CD8-positive, alpha-beta memory T cell (primary cell): Measurements from ENCODE around the gene PAXIP1. TPM values are rescaled to one million over a fixed set of nuclear protein-coding genes. Genes with fewer than 3 reads are reported as not detected.

Source experiments
- CTCF ChIA-PET: fragments of 350-600 bp; sonication (Branson Sonifier 250); formaldehyde crosslinking; loops from one replicate; lab custom pipeline; 2021; ENCODE audit warnings: antibody characterized with exemption; lab: Charles Lee
- POLR2A ChIA-PET: fragments of 350-600 bp; sonication (Branson Sonifier 250); formaldehyde crosslinking; loops from one replicate; lab custom pipeline; 2021; ENCODE audit warnings: antibody characterized with exemption; lab: Charles Lee
- DNase-seq, 5 donors: peaks; one replicate each; pipeline versions ENCODE4 v3.0.0 to v3.0.0-alpha.2; 2020 to 2022; ENCODE audit warnings: mixed read lengths in 1 of 5
- H3K27ac ChIP-seq: one replicate; pipeline ENCODE4 v1.7.0; 2013; ENCODE audit warnings: low read depth, mild to moderate bottlenecking, low read length, moderate library complexity
- H3K27me3 ChIP-seq: 2 replicates; pipeline ENCODE4 v1.7.0; 2013; ENCODE audit warnings: low read length, mild to moderate bottlenecking; ENCODE audit not compliant: insufficient read depth, poor library complexity, severe bottlenecking
- H3K36me3 ChIP-seq: 2 replicates; pipeline ENCODE4 v1.7.0; 2013; ENCODE audit warnings: mild to moderate bottlenecking, low read length, moderate library complexity; ENCODE audit not compliant: insufficient read depth
- H3K4me1 ChIP-seq: 2 replicates; pipeline ENCODE4 v1.7.0; 2013; ENCODE audit warnings: mild to moderate bottlenecking, low read length, moderate library complexity; ENCODE audit not compliant: insufficient read depth
- H3K4me3 ChIP-seq: 2 replicates; pipeline ENCODE4 v1.7.0; 2013; ENCODE audit warnings: mild to moderate bottlenecking, low read length
- H3K9me3 ChIP-seq: 2 replicates; pipeline ENCODE4 v1.7.0; 2013; ENCODE audit warnings: mild to moderate bottlenecking, low read length
- H3K27ac Mint-ChIP-seq, 8 donors: one replicate each; pipeline ENCODE4 v1.8.0; 2020 to 2021; ENCODE audit warnings: mixed read lengths in 8 of 8, mild to moderate bottlenecking in 6 of 8, inconsistent platforms in 3 of 8, moderate library complexity in 3 of 8
- H3K27me3 Mint-ChIP-seq, 2 donors: one replicate each; pipeline ENCODE4 v1.8.0; 2020 to 2021; ENCODE audit warnings: mixed read lengths in 2 of 2, mild to moderate bottlenecking in 1 of 2, moderate library complexity in 1 of 2
- H3K36me3 Mint-ChIP-seq, 3 donors: one replicate each; pipeline ENCODE4 v1.8.0; 2020 to 2021; ENCODE audit warnings: mixed read lengths in 3 of 3, inconsistent platforms in 1 of 3, mild to moderate bottlenecking in 1 of 3
- H3K4me1 Mint-ChIP-seq, 3 donors: one replicate each; pipeline ENCODE4 v1.8.0; 2020 to 2021; ENCODE audit warnings: mixed read lengths in 3 of 3, inconsistent platforms in 1 of 3, mild to moderate bottlenecking in 1 of 3
- H3K4me3 Mint-ChIP-seq, 7 donors: one replicate each; pipeline ENCODE4 v1.8.0; 2020 to 2021; ENCODE audit warnings: mixed read lengths in 7 of 7, mild to moderate bottlenecking in 6 of 7, moderate library complexity in 4 of 7, inconsistent platforms in 2 of 7
- H3K9me3 Mint-ChIP-seq, 5 donors: one replicate each; pipeline ENCODE4 v1.8.0; 2020 to 2022; ENCODE audit warnings: mixed read lengths in 5 of 5, mild to moderate bottlenecking in 3 of 5, moderate library complexity in 2 of 5, inconsistent platforms in 1 of 5
- polyA plus RNA-seq: library from polyadenylated mRNA; unstranded; fragments of 300-500 nt; fragmentation: Illumina TruSeq; gene quantifications from one replicate; pipeline ENCODE4 v1.2.3, GENCODE V29; 2021
- total RNA-seq, 2 experiments: library from RNA; stranded (reverse); gene quantifications; one replicate each; pipeline ENCODE4 v1.2.3, GENCODE V29; 2021

Gene PAXIP1
- total and polyA plus RNA-seq, 3 experiments from 2014 or later = 2.0 to 25.8 (median 23.1) TPM

DNA sequence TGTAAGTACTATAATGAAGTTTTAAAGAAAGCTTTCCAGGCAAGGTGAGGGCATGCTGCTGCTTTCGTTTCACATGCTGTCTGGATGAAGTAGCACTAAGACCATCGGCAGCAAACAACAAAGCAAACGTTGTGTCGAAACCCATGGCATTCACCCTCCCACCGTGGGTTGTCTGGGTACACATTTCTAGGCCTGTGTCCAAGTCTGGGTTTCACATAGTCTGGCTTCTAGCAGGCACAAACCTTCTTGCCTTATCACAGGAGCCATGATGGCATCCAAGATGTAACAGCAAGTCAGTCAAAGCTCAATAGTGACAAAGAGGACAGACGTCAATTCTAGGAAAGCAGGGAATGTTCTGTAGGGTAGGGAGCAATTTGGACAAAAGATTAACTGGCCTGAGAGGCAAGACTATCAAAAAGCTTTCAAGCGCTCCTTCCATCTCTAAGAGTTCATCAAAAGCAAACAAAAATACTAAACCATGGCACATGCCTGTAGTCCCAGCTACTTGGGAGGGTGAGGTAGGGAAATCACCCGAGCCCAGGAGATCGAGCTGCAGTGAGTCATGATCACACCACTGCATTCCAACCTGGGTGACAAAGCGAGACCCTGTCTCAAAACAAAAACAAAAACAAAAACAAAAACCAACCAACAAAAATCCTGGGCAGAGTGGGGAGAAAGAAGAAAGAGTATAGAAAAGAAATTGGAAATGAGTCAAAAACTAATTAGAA, 42.7 kb downstream of the PAXIP1 start:
- Mint-ChIP-seq H3K36me3 (peaks cover 0 to 92% (median 29%) of the 10 kb centered on the region in 3 donors), H3K27ac (peak overlapping the region in 3 of 8 donors; percentile 25 to 72 (median 56)), H3K4me1 (no peaks in the 10 kb centered on the region), H3K27me3 (no peaks in the 10 kb centered on the region), H3K4me3 (no peak overlapping the region), H3K9me3 (no peaks in the 10 kb centered on the region)
- ChIA-PET POLR2A (no interaction called here), CTCF (interaction anchor here (0.9 kb wide), 1 partner anchor 32 kb away, joined by 4 read pairs; no protein-coding TSS in a partner anchor)
- H3K36me3 ChIP-seq = peaks cover 17% of the 10 kb centered on the region
- no peaks in the 10 kb centered on the region for H3K9me3 ChIP-seq
- no peak overlapping the region for H3K4me3 ChIP-seq
- H3K27ac ChIP-seq = no peak overlapping the region
- H3K4me1 ChIP-seq = no peaks in the 10 kb centered on the region
- DNase-seq = no peak
- no peaks in the 10 kb centered on the region for H3K27me3 ChIP-seq

DNA sequence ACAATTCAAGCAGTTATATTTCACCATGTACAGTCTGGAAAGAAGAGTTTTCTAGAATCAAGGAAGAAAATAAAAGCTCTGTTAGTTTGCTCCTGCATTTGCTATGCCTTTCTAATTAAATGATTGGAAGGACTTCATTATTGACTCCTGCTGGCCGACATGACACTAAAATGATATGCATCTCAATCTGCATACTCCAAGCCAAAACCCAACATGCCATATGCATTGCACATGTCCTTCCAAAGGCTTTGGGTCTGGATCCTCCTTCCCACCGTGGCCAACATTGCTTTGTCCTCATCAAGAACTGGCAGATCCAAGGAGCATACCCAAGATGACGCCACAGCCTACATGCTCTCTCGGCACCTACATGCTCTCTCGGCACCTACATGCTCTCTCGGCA, 46.5 kb downstream of the PAXIP1 start:
- DNase-seq = no peak
- H3K27me3 ChIP-seq = no peaks in the 10 kb centered on the region
- H3K27ac ChIP-seq = no peak overlapping the region
- no peaks in the 10 kb centered on the region for H3K4me1 ChIP-seq
- Mint-ChIP-seq H3K4me3 (no peak overlapping the region), H3K9me3 (peaks cover 0 to 2% (median 0%) of the 10 kb centered on the region in 5 donors), H3K36me3 (peaks cover 0 to 84% (median 30%) of the 10 kb centered on the region in 3 donors), H3K27me3 (no peaks in the 10 kb centered on the region), H3K4me1 (peaks cover 0 to 2% (median 0%) of the 10 kb centered on the region in 3 donors), H3K27ac (peak overlapping the region in 5 of 8 donors; percentile 4 to 64 (median 37))
- H3K36me3 ChIP-seq = peaks cover 28% of the 10 kb centered on the region
- no peaks in the 10 kb centered on the region for H3K9me3 ChIP-seq
- ChIA-PET POLR2A (no interaction called here), CTCF (interaction anchor here (1.5 kb wide), 1 partner anchor 15 kb away, joined by 4 read pairs; no protein-coding TSS in a partner anchor)
- H3K4me3 ChIP-seq = no peak overlapping the region

DNA sequence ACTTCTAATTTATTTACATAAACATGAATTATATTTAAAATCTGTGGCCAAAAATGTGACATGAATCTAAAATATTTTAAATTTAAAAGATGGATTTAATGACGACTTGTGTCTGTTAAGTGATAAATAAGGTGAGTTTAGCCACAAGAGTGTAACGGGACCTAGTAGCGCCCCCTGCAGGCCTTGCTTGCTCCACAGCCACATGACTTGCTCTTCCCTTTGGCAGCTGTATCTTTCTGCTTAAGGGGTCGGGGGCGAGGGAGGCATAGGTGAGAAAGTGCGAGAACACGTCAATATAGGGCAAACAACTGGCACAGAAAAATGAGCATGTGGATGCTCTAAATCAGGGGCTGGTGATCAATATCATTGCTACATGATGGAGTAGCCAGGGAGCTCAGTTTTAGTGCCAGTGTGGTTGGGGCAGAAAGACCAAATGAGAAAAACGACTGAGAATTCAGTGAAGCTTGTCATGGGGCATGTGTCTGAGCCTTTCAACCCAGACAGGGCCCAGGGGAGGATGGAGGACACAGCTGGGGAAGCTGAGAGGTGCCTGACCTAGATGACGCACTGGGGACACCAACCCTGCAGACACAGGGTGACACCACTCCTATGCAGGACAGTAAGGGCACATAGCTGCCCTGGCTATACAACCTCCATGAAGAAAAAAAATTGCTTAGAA, 49.8 kb downstream of the PAXIP1 start:
- POLR2A ChIA-PET = no interaction called here
- H3K36me3 Mint-ChIP-seq = peaks cover 0 to 78% (median 26%) of the 10 kb centered on the region in 3 donors
- CTCF ChIA-PET = interaction anchor here (0.6 to 2.4 kb wide), 10 partner anchors 10 to 392 kb away, joined by 3 to 14 read pairs (median 4); partner anchors contain the start of gene PAXIP1

DNA sequence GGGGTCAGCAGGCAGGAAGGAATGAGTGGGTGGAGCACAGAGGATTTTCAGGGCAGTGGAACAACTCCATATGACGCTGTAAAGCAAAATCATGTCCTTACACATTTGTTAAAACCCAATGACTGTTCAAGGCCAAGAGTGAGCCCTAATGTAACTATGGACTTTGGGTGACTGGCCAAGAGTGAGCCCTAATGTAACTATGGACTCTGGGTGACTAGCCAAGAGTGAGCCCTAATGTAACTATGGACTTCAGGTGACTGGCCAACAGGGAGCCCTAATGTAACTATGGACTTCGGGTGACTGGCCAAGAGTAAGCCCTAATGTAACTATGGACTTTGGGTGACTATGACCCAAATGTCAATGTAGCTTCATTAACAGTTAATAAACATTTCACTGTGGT, 52.0 kb downstream of the PAXIP1 start:
- H3K4me3 Mint-ChIP-seq = no peak overlapping the region
- ChIA-PET CTCF (interaction anchor here (3.3 kb wide), 1 partner anchor 23 kb away, joined by 11 read pairs; no protein-coding TSS in a partner anchor), POLR2A (no interaction called here)
- Histone ChIP-seq H3K4me1 (no peaks in the 10 kb centered on the region), H3K27me3 (no peaks in the 10 kb centered on the region), H3K4me3 (no peak overlapping the region), H3K9me3 (no peaks in the 10 kb centered on the region), H3K36me3 (peaks cover 20% of the 10 kb centered on the region), H3K27ac (no peak overlapping the region)
- peaks cover 0 to 2% (median 0%) of the 10 kb centered on the region in 5 donors for H3K9me3 Mint-ChIP-seq
- no peaks in the 10 kb centered on the region for H3K27me3 Mint-ChIP-seq
- peaks cover 0 to 80% (median 22%) of the 10 kb centered on the region in 3 donors for H3K36me3 Mint-ChIP-seq
- peak overlapping the region in 3 of 8 donors; percentile 24 to 68 (median 38) for H3K27ac Mint-ChIP-seq
- no peak for DNase-seq
- peaks cover 0 to 2% (median 0%) of the 10 kb centered on the region in 3 donors for H3K4me1 Mint-ChIP-seq

More for the DNA sequence above, 49.8 kb downstream of the PAXIP1 start:
- Histone ChIP-seq H3K9me3 (no peaks in the 10 kb centered on the region), H3K4me1 (no peaks in the 10 kb centered on the region), H3K27me3 (no peaks in the 10 kb centered on the region), H3K4me3 (no peak overlapping the region), H3K36me3 (peaks cover 20% of the 10 kb centered on the region), H3K27ac (no peak overlapping the region)
- H3K9me3 Mint-ChIP-seq = peaks cover 0 to 2% (median 0%) of the 10 kb centered on the region in 5 donors
- peak; percentile 41 to 76 (median 60) for DNase-seq
- H3K4me3 Mint-ChIP-seq = no peak overlapping the region
- peaks cover 0 to 2% (median 0%) of the 10 kb centered on the region in 3 donors for H3K4me1 Mint-ChIP-seq
- no peaks in the 10 kb centered on the region for H3K27me3 Mint-ChIP-seq
- peak overlapping the region in 2 of 8 donors; percentile 34 to 81 for H3K27ac Mint-ChIP-seq

DNA sequence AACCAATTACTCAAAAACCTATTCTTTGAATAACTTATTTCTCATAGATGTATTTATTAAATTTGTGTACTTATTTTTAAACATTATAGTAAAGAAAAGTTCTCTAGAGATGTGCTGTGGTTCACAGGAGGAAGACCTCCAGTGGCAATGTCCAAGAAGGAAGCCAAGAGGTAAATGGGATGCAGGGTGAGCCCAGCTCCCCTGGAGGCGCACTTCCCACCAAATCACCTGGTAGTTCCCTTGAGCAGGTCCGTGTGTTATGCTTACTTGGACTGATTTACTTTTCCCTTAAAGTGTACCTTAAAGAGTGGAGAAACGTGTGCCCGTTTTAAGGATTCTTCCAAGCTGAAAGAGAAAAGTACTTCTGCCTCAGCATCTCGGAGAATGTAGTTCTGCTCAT, 55.3 kb downstream of the PAXIP1 start:
- H3K27me3 ChIP-seq = no peaks in the 10 kb centered on the region
- no peaks in the 10 kb centered on the region for H3K27me3 Mint-ChIP-seq
- peaks cover 0 to 88% (median 24%) of the 10 kb centered on the region in 3 donors for H3K36me3 Mint-ChIP-seq
- DNase-seq = no peak
- H3K27ac ChIP-seq = no peak overlapping the region
- H3K9me3 ChIP-seq = no peaks in the 10 kb centered on the region
- H3K9me3 Mint-ChIP-seq = no peaks in the 10 kb centered on the region
- POLR2A ChIA-PET = no interaction called here
- no peaks in the 10 kb centered on the region for H3K4me1 Mint-ChIP-seq
- H3K27ac Mint-ChIP-seq = no peak overlapping the region
- H3K4me3 ChIP-seq = no peak overlapping the region
- no peak overlapping the region for H3K4me3 Mint-ChIP-seq
- H3K36me3 ChIP-seq = peaks cover 22% of the 10 kb centered on the region
- H3K4me1 ChIP-seq = no peaks in the 10 kb centered on the region
- CTCF ChIA-PET = no interaction called here

DNA sequence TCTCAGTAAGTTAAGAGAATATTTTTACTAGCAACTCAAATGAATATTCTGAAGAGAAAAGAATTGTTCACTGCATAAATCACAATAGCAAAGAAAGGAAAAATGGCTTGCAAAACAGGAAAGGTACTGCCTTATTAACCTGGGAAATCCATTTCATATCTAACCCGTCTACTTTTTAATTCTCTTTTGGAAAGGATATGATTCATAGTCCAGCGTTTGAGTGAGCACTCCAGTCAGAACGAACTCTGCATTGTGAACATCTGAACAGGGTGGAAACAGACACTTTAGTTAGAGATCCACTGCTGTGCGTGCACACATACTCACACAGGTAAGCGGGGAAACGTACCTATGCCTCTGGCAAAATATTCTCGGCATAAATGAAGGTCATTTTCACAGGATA, 56.8 kb downstream of the PAXIP1 start:
- no peak overlapping the region for H3K4me3 Mint-ChIP-seq
- H3K27ac ChIP-seq = no peak overlapping the region
- H3K27me3 Mint-ChIP-seq = no peaks in the 10 kb centered on the region
- POLR2A ChIA-PET = no interaction called here
- no peaks in the 10 kb centered on the region for H3K27me3 ChIP-seq
- DNase-seq = no peak
- no peak overlapping the region for H3K27ac Mint-ChIP-seq
- peaks cover 0 to 82% (median 24%) of the 10 kb centered on the region in 3 donors for H3K36me3 Mint-ChIP-seq
- peaks cover 16% of the 10 kb centered on the region for H3K36me3 ChIP-seq
- H3K4me1 Mint-ChIP-seq = peaks cover 0 to 4% (median 0%) of the 10 kb centered on the region in 3 donors
- H3K9me3 Mint-ChIP-seq = no peaks in the 10 kb centered on the region
- CTCF ChIA-PET = no interaction called here
- no peak overlapping the region for H3K4me3 ChIP-seq
- no peaks in the 10 kb centered on the region for H3K9me3 ChIP-seq
- H3K4me1 ChIP-seq = no peaks in the 10 kb centered on the region

DNA sequence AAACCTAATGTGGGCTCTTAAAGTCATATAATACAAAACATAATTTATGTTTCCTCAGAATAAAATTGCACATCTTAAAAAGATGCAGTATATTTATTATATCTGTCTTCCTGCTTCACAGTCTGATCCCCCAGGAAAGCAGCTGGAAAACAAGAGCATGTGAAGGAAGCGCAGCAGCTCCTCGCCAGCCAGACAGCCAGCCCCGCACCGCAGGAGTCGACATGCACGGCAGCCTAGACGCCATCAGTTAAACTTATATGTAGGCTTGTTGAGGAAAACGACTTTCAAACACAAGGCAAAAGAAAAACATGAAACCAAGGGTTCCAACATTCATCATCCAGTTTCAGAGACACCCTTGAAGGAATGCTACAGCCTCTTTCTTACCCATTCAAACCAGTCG, 59.0 kb downstream of the PAXIP1 start:
- H3K36me3 Mint-ChIP-seq = peaks cover 0 to 72% (median 19%) of the 10 kb centered on the region in 3 donors
- H3K4me1 Mint-ChIP-seq = peaks cover 0 to 7% (median 2%) of the 10 kb centered on the region in 3 donors
- Histone ChIP-seq H3K9me3 (no peaks in the 10 kb centered on the region), H3K27ac (no peak overlapping the region), H3K4me1 (no peaks in the 10 kb centered on the region), H3K27me3 (no peaks in the 10 kb centered on the region), H3K4me3 (no peak overlapping the region), H3K36me3 (peaks cover 7% of the 10 kb centered on the region)
- peak overlapping the region in 2 of 8 donors; percentile 32 to 63 for H3K27ac Mint-ChIP-seq
- ChIA-PET POLR2A (interaction anchor here (1.0 kb wide), 1 partner anchor 16 kb away, joined by 3 read pairs; no protein-coding TSS in a partner anchor), CTCF (interaction anchor here (1.5 kb wide), 1 partner anchor 16 kb away, joined by 5 read pairs; no protein-coding TSS in a partner anchor)
- H3K4me3 Mint-ChIP-seq = no peak overlapping the region
- H3K9me3 Mint-ChIP-seq = no peaks in the 10 kb centered on the region
- DNase-seq = no peak
- no peaks in the 10 kb centered on the region for H3K27me3 Mint-ChIP-seq
